ENCODE measurements around the gene ART5.

Gene ART5

GRCh38 chr11:3669742-3670183 lies 28.0 kb upstream of the ART5 start:
- no peak overlapping the region for H3K4me3 ChIP-seq (ENCODE audit: insufficient read depth, low read depth, low read length, poor library complexity, severe bottlenecking)
- no peaks in the 10 kb centered on the region for H3K27me3 ChIP-seq (replicated peaks; ENCODE audit: control insufficient read depth, insufficient read depth, low read length, poor library complexity, severe bottlenecking)
- H3K4me1 ChIP-seq (ENCODE audit: control insufficient read depth, insufficient read depth, low read length, poor library complexity, severe bottlenecking), result no peaks in the 10 kb centered on the region
- H3K36me3 ChIP-seq (ENCODE audit: control insufficient read depth, insufficient read depth, low read length), result peaks cover 68% of the 10 kb centered on the region
- DNase-seq, result no peak
- H3K9me3 ChIP-seq (ENCODE audit: control insufficient read depth, low read length), result no peaks in the 10 kb centered on the region
- H3K27ac ChIP-seq (ENCODE audit: insufficient read depth, low read length, poor library complexity, severe bottlenecking), result no peak overlapping the region

GRCh38 chr11:3669128-3669527 lies 27.3 kb upstream of the ART5 start:
- Histone ChIP-seq H3K4me1 (ENCODE audit: control insufficient read depth, insufficient read depth, low read length, poor library complexity, severe bottlenecking) (no peaks in the 10 kb centered on the region), H3K27me3 (replicated peaks; ENCODE audit: control insufficient read depth, insufficient read depth, low read length, poor library complexity, severe bottlenecking) (no peaks in the 10 kb centered on the region), H3K4me3 (ENCODE audit: insufficient read depth, low read depth, low read length, poor library complexity, severe bottlenecking) (no peak overlapping the region), H3K9me3 (ENCODE audit: control insufficient read depth, low read length) (no peaks in the 10 kb centered on the region), H3K27ac (ENCODE audit: insufficient read depth, low read length, poor library complexity, severe bottlenecking) (no peak overlapping the region), H3K36me3 (ENCODE audit: control insufficient read depth, insufficient read depth, low read length) (peaks cover 64% of the 10 kb centered on the region)
- DNase-seq, result no peak

GRCh38 chr11:3667149-3668035 lies 25.6 kb upstream of the ART5 start:
- DNase-seq, result no peak
- no peaks in the 10 kb centered on the region for H3K27me3 ChIP-seq (replicated peaks; ENCODE audit: control insufficient read depth, insufficient read depth, low read length, poor library complexity, severe bottlenecking)
- no peak overlapping the region for H3K27ac ChIP-seq (ENCODE audit: insufficient read depth, low read length, poor library complexity, severe bottlenecking)
- no peaks in the 10 kb centered on the region for H3K4me1 ChIP-seq (ENCODE audit: control insufficient read depth, insufficient read depth, low read length, poor library complexity, severe bottlenecking)
- no peaks in the 10 kb centered on the region for H3K9me3 ChIP-seq (ENCODE audit: control insufficient read depth, low read length)
- no peak overlapping the region for H3K4me3 ChIP-seq (ENCODE audit: insufficient read depth, low read depth, low read length, poor library complexity, severe bottlenecking)
- peaks cover 48% of the 10 kb centered on the region for H3K36me3 ChIP-seq (ENCODE audit: control insufficient read depth, insufficient read depth, low read length)

GRCh38 chr11:3666023-3666530 lies 24.3 kb upstream of the ART5 start:
- Histone ChIP-seq H3K27ac (ENCODE audit: insufficient read depth, low read length, poor library complexity, severe bottlenecking) (no peak overlapping the region), H3K9me3 (ENCODE audit: control insufficient read depth, low read length) (no peaks in the 10 kb centered on the region), H3K4me3 (ENCODE audit: insufficient read depth, low read depth, low read length, poor library complexity, severe bottlenecking) (no peak overlapping the region), H3K36me3 (ENCODE audit: control insufficient read depth, insufficient read depth, low read length) (peaks cover 39% of the 10 kb centered on the region), H3K27me3 (replicated peaks; ENCODE audit: control insufficient read depth, insufficient read depth, low read length, poor library complexity, severe bottlenecking) (no peaks in the 10 kb centered on the region), H3K4me1 (ENCODE audit: control insufficient read depth, insufficient read depth, low read length, poor library complexity, severe bottlenecking) (no peaks in the 10 kb centered on the region)
- DNase-seq, result no peak

GRCh38 chr11:3665336-3666022 lies 23.7 kb upstream of the ART5 start:
- H3K4me1 ChIP-seq (ENCODE audit: control insufficient read depth, insufficient read depth, low read length, poor library complexity, severe bottlenecking), result no peaks in the 10 kb centered on the region
- DNase-seq, result no peak
- H3K27me3 ChIP-seq (replicated peaks; ENCODE audit: control insufficient read depth, insufficient read depth, low read length, poor library complexity, severe bottlenecking), result no peaks in the 10 kb centered on the region
- no peaks in the 10 kb centered on the region for H3K9me3 ChIP-seq (ENCODE audit: control insufficient read depth, low read length)
- H3K36me3 ChIP-seq (ENCODE audit: control insufficient read depth, insufficient read depth, low read length), result peaks cover 39% of the 10 kb centered on the region
- no peak overlapping the region for H3K4me3 ChIP-seq (ENCODE audit: insufficient read depth, low read depth, low read length, poor library complexity, severe bottlenecking)
- H3K27ac ChIP-seq (ENCODE audit: insufficient read depth, low read length, poor library complexity, severe bottlenecking), result no peak overlapping the region

GRCh38 chr11:3664032-3664630 lies 22.3 kb upstream of the ART5 start:
- no peak for DNase-seq
- no peak overlapping the region for H3K4me3 ChIP-seq (ENCODE audit: insufficient read depth, low read depth, low read length, poor library complexity, severe bottlenecking)
- no peaks in the 10 kb centered on the region for H3K9me3 ChIP-seq (ENCODE audit: control insufficient read depth, low read length)
- H3K4me1 ChIP-seq (ENCODE audit: control insufficient read depth, insufficient read depth, low read length, poor library complexity, severe bottlenecking), result no peaks in the 10 kb centered on the region
- no peak overlapping the region for H3K27ac ChIP-seq (ENCODE audit: insufficient read depth, low read length, poor library complexity, severe bottlenecking)
- H3K36me3 ChIP-seq (ENCODE audit: control insufficient read depth, insufficient read depth, low read length), result peaks cover 26% of the 10 kb centered on the region
- no peaks in the 10 kb centered on the region for H3K27me3 ChIP-seq (replicated peaks; ENCODE audit: control insufficient read depth, insufficient read depth, low read length, poor library complexity, severe bottlenecking)

- no peaks in the 10 kb centered on the region for H3K27me3 ChIP-seq (replicated peaks; ENCODE audit: control insufficient read depth, insufficient read depth, low read length, poor library complexity, severe bottlenecking)
- no peak overlapping the region for H3K4me3 ChIP-seq (ENCODE audit: insufficient read depth, low read depth, low read length, poor library complexity, severe bottlenecking)
- peaks cover 16% of the 10 kb centered on the region for H3K36me3 ChIP-seq (ENCODE audit: control insufficient read depth, insufficient read depth, low read length)
- H3K9me3 ChIP-seq (ENCODE audit: control insufficient read depth, low read length), result no peaks in the 10 kb centered on the region
- H3K4me1 ChIP-seq (ENCODE audit: control insufficient read depth, insufficient read depth, low read length, poor library complexity, severe bottlenecking), result no peaks in the 10 kb centered on the region
- DNase-seq, result no peak
- no peak overlapping the region for H3K27ac ChIP-seq (ENCODE audit: insufficient read depth, low read length, poor library complexity, severe bottlenecking)
Observed at GRCh38 chr11:3662856-3663255, 21.1 kb upstream of the ART5 start.

GRCh38 chr11:3660960-3661359 lies 19.2 kb upstream of the ART5 start:
- Histone ChIP-seq H3K9me3 (ENCODE audit: control insufficient read depth, low read length) (no peaks in the 10 kb centered on the region), H3K27me3 (replicated peaks; ENCODE audit: control insufficient read depth, insufficient read depth, low read length, poor library complexity, severe bottlenecking) (no peaks in the 10 kb centered on the region), H3K4me1 (ENCODE audit: control insufficient read depth, insufficient read depth, low read length, poor library complexity, severe bottlenecking) (no peaks in the 10 kb centered on the region), H3K4me3 (ENCODE audit: insufficient read depth, low read depth, low read length, poor library complexity, severe bottlenecking) (no peak overlapping the region), H3K36me3 (ENCODE audit: control insufficient read depth, insufficient read depth, low read length) (peaks cover 7% of the 10 kb centered on the region), H3K27ac (ENCODE audit: insufficient read depth, low read length, poor library complexity, severe bottlenecking) (no peak overlapping the region)
- no peak for DNase-seq

- no peak overlapping the region for H3K27ac ChIP-seq (ENCODE audit: insufficient read depth, low read length, poor library complexity, severe bottlenecking)
Observed at GRCh38 chr11:3659595-3660515, 18.1 kb upstream of the ART5 start.

More at GRCh38 chr11:3659595-3660515, 18.1 kb upstream of the ART5 start:
- H3K27me3 ChIP-seq (replicated peaks; ENCODE audit: control insufficient read depth, insufficient read depth, low read length, poor library complexity, severe bottlenecking), result peaks cover under 1% of the 10 kb centered on the region
- H3K4me3 ChIP-seq (ENCODE audit: insufficient read depth, low read depth, low read length, poor library complexity, severe bottlenecking), result no peak overlapping the region
- DNase-seq, result no peak
- H3K36me3 ChIP-seq (ENCODE audit: control insufficient read depth, insufficient read depth, low read length), result no peaks in the 10 kb centered on the region
- H3K9me3 ChIP-seq (ENCODE audit: control insufficient read depth, low read length), result no peaks in the 10 kb centered on the region
- H3K4me1 ChIP-seq (ENCODE audit: control insufficient read depth, insufficient read depth, low read length, poor library complexity, severe bottlenecking), result no peaks in the 10 kb centered on the region

Data from effector memory CD4-positive, alpha-beta T cell (primary cell).